Amniotic epithelial cell (primary cell): ENCODE data around the gene IDUA.
"Not testable (repeated sequence)": the region's sequence is repeated elsewhere in the genome, so short reads cannot be mapped to it uniquely, and the experiment has no call there.

Experiments
- DNase-seq: peaks from one replicate; pipeline ENCODE4 v3.0.0-alpha.2; 2010; ENCODE audit warnings: low read depth

IDUA gene

DNA sequence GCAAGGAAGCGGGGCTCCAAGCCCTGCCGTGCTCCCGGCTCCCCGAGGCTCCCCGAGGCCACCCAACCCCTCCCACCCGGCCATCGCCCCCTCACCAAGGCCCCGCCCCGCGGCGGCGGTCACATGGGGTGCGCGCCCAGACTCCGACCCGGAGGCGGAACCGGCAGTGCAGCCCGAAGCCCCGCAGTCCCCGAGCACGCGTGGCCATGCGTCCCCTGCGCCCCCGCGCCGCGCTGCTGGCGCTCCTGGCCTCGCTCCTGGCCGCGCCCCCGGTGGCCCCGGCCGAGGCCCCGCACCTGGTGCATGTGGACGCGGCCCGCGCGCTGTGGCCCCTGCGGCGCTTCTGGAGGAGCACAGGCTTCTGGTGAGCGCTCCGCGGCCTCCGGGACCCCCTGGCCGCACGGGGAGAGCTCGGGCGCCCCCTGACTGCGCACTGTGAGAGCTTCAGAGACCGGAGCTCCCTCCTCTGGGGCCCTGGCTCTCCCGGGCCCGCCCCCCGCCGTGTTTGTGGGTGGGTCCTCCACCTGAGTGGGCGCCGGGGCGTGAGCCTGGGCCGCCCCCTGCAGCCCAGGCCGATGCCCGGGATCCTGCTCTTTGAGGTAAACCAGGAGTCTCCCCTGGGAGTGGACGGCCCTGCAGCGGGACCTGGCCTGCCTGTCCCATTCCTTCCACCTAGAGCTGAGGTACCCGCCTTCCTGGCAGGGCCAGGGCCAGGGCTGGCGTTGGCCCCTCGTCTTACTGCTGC, at the start of gene IDUA:
Gene IDUA, plus strand, starts transcription at position 166 of the 745 bp plus-strand sequence. Its CDS starts 41 bp downstream, at position 207.
- DNase-seq, result peak; percentile 62

GRCh38 chr4:939508-939907, 47.3 kb upstream of the IDUA start:
- not testable (repeated sequence) for DNase-seq

DNA sequence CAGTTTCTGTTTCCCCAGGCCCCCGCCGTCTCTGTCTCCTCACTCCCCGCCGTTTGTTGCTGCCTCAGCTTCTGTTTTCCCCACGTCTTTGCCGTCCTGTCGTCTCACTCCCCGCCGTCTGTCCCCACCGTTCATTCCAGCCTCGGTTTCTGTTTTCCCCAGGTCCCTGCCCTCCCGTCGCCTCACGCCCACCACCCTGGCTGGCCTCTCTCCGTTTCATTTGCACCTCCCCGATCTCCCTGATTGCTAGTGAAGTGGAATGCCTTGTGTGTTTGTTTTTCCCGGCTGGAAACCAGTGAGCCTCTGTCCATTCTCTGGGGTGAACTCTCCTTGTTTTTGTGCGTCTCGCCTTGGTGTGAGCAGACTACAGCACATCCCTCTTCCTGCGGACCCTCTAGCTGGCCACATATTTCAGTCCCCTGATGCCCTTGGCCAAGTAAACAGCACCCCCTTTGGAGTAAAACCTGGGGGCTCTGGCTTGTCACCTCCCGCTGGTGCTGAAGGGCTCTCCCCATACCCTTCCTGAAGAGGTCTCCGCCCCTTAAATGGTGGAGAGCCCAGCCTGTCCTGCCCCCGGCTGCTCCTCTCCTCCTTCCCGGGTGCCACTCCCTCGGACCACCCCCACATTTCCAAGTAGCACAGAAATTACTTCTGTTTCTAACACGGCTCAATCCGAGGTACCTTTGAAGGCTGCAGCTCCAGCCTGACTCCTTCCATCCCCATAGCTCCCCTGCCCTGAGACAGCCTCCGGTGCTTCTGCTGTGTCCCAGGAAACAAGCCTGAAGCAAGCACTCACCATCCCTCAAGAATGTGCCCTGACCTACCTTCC, 41.4 kb upstream of the IDUA start:
- no peak for DNase-seq

GRCh38 chr4:946103-946450, 40.8 kb upstream of the IDUA start:
- no peak for DNase-seq

DNA sequence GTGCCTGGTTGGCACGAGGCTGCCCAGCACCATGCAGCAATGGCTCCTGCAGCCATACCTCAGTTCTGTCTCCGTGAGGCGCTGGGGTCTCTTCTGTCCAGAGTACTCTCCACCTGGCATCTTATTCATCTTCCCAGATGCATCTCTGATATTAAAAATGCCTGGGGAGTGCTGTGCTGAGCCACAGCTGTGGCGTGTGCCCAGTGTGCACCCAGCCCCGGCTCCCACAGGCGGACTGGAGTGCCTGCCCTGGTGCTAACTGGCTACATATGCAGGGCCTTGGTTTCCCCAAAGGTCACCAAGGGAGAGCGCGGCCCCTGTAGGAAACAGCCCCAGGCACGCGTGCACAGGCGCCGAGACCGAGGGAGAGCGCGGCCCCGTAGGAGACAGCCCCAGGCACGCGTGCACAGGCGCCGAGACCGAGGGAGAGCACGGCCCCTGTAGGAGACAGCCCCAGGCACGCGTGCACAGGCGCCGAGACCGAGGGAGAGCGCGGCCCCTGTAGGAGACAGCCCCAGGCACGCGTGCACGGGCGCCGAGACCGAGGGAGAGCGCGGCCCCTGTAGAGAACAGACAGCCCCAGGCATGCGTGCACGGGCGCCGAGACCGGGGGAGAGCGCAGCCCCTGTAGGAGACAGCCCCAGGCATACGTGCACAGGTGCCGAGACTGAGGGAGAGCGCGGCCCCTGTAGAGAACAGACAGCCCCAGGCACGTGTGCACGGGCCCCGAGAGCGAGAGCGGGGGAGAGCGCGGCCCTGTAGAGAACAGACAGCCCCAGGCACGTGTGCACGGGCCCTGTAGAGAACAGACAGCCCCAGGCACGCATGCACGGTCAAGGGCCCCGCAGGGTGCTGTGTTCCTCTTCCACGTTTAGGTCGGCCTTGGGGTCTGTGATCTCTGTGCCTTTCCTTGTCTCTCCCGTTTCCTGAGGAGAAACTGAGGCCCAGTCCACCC, 40.0 kb upstream of the IDUA start:
- DNase-seq, result no peak

DNA sequence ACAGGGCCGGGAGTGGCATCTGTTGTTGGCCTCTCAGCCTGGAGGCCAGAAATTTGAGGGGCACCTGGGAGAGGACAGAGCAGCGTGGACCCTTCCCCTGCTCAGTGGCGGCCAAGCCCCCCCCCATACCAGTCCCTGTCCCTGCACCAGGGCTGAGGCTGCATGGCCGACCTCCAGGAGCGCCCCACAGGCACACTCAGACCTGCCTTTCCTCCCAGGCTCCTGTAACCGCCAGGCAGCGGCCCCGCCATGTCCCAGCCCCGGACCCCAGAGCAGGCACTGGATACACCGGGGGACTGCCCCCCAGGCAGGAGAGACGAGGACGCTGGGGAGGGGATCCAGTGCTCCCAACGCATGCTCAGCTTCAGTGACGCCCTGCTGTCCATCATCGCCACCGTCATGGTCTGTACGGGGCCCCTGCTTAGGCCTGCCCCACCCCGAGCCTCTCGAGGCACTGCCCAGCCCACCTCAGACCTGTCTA, 39.3 kb upstream of the IDUA start:
- no peak for DNase-seq

- no peak for DNase-seq
Observed at GRCh38 chr4:948101-948935, 38.5 kb upstream of the IDUA start.

DNA sequence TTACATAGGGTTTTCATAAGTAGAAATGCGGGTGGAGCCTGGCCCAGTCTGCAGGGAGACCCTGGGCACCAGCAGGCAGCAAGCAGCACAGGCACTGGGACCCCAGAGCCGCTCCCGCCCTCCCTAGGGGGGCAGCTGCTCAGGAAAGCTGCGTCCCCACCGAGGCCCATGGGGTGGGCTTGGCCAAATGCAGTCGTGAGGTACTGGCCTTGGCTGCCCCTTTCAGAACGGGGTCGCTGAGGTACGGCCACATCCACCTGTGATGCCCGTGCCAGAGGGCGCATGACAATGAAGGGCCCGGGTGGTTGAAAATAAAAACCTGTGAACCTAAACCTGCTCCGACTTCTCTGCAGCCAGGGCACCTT, 37.9 kb upstream of the IDUA start:
- DNase-seq, result no peak

- no peak for DNase-seq
Observed at GRCh38 chr4:949656-950055, 37.2 kb upstream of the IDUA start.

GRCh38 chr4:950136-951020, 36.5 kb upstream of the IDUA start:
- DNase-seq, result no peak

DNA sequence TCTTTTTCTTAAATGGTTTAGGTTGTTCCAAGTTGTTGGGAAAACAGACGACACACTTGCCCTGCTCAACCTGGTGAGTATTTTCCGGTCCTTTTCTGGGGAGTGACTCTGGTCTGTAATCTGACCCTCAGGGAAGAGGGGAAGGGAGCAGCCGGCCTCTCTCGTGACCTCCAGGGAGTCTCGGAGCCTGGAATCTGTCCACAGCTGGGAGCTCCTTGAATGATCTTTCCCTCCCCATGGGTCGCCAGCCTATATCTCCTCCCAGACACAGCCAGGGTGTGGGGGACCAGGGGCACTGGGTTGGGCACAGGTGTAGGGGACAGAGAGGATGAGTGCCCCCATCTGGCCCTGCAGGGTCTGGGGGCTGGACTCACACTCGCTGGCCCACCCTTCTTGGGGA, 35.7 kb upstream of the IDUA start:
- no peak for DNase-seq

GRCh38 chr4:951594-952468, 35.0 kb upstream of the IDUA start:
- no peak for DNase-seq

DNA sequence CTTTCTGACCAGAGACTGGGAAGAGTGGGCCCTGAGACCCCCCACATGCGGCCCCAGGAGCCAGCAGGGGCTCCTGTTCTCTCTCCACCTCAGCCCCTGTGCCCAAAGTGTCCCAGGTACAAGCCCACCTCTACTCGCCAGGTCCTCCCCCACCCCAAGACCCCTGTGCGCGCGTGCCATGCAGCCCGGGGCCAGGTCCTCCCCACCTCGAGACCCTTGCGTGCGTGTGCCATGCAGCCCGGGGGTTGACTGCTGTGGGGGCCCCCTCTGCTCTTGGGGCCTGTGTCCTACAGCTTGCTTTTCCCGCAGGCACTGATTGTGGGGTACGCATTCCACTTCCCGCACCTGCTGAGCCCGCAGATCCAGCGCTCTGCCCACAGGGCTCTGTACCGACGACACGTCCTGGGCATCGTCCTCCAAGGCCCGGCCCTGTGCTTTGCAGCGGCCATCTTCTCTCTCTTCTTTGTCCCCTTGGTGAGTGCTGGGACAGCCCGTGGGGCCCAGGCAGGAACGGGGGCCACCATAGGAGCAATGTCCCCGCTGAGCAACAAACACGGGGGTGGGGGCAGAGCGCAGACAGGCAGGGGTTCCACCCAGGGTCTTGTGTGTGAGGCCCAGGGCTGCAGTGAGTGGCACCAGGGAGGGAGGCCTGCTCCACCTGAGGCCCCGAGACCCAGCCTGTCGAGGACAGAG, 33.8 kb upstream of the IDUA start:
- no peak for DNase-seq

DNA sequence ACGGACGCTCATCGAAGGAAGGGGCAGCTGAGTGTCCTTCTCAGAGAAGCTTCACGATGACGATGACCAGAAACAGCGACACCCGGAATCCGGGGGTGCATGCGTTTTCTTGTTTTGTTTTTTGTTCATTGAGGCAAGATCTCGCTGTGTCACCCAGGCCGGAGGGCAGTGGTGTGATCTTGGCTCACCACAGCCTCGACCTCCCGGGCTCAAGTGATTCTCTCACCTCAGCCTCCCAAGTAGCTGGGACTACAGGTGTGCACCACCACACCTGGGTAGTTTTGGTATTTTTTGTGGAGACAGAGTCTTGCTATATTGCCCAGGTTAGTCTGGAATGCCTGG, 33.3 kb upstream of the IDUA start:
- no peak for DNase-seq

- DNase-seq, result no peak
Observed at GRCh38 chr4:954211-955020, 32.4 kb upstream of the IDUA start.

DNA sequence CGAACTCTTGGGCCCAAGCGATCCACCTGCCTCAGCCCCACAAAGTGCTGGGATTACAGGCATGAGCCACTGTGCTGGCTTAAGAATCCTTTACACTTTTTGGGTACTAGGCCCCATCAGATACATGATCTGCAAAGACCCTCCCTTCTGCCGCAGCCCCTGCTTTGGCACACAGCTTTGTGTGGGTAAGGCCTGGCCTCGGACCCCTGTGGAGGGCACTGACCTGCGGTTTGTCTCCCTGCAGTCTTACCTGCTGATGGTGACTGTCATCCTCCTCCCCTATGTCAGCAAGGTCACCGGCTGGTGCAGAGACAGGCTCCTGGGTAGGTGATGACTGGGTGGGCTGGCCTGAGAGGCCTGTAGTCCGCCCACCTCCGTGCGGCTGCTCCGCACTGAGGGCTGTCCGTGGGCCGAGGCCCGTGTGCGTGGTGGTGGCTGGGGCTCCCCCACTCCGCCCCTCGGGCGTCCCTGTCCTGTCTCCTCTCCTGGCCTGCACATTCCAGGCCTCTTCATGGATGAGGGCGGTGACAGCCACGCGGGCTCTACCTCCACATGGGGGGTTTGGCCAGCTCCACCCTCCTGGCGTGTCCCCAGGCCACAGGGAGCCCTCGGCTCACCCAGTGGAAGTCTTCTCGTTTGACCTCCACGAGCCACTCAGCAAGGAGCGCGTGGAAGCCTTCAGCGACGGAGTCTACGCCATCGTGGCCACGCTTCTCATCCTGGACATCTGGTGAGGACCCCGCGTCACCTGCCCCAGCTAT, 31.5 kb upstream of the IDUA start:
- no peak for DNase-seq

DNA sequence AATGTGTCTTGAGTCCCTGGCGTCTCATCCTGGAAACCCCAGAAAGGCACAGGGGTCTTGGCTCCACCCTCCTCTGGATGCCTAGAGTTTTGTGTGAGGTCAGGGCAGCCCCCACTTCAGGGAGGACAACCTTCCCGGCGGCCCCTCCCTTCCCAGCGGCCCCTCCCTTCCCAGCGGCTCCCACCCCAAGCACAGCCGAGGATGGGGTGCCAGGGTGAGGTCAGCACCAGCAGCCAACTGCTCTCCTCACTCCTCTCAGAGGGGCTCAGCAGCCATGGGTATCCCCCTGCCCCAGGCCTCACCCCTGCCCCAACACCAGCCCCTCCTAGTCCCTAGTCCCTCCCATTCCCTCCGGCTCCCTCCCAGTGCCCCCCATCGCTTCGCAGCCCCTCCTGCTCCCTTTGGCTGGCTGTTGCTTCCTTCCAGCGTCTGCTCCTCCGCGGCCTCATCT, 30.9 kb upstream of the IDUA start:
- no peak for DNase-seq
